IMR-90 (cell line): Measurements from ENCODE around the gene CWC22. TPM values are rescaled to one million over a fixed set of nuclear protein-coding genes. Genes with fewer than 3 reads are reported as not detected.

Source experiments
- ATAC-seq: fragments of 200-7000 bp; cut with Tn5 transposase; 2 replicates; pipeline ENCODE4 v1.9.1; 2020; ENCODE audit warnings: low read depth, mild to moderate bottlenecking, moderate library complexity
- BruUV-seq: library from RNA; stranded (reverse); fragments of 400-500 nt; replicated peaks from 2 replicates; lab custom pipeline; 2021; lab: Mats Ljungman, UMichigan
- CTCF ChIA-PET: fragments of 300-600 bp; formaldehyde crosslinking; extraction: SDS; loops from one replicate; lab custom pipeline; 2021; ENCODE audit warnings: antibody characterized with exemption; lab: Yijun Ruan, JAX
- POLR2A ChIA-PET: fragments of 300-600 bp; sonication (Branson Sonifier 250); formaldehyde crosslinking; loops from one replicate; lab custom pipeline; 2022; ENCODE audit warnings: antibody characterized with exemption; ENCODE audit not compliant: unreplicated experiment; lab: Charles Lee
- DNase-seq: peaks from one replicate; pipeline ENCODE4 v3.0.0; 2013
- H2AFZ ChIP-seq: replicated peaks from 2 replicates; pipeline ENCODE3; 2013; ENCODE audit warnings: low read length, mild to moderate bottlenecking; ENCODE audit not compliant: poor library complexity
- H2AK5ac ChIP-seq: 2 replicates; pipeline ENCODE4 v1.6.1; 2013; ENCODE audit warnings: low read depth, low read length, inconsistent platforms
- H2AK9ac ChIP-seq: replicated peaks from 2 replicates; pipeline ENCODE3; 2013; ENCODE audit warnings: mild to moderate bottlenecking, low read depth, low read length, moderate library complexity; ENCODE audit not compliant: poor library complexity
- H2BK120ac ChIP-seq: 2 replicates; pipeline ENCODE4 v1.6.1; 2013; ENCODE audit warnings: low read depth, low read length, inconsistent platforms
- H2BK15ac ChIP-seq: 3 replicates; pipeline ENCODE4 v1.6.1; 2013; ENCODE audit warnings: low read depth, low read length, inconsistent platforms
- H2BK20ac ChIP-seq: 2 replicates; pipeline ENCODE4 v1.6.1; 2013; ENCODE audit warnings: low read depth, mild to moderate bottlenecking, inconsistent platforms, low read length, moderate library complexity
- H2BK5ac ChIP-seq: 2 replicates; pipeline ENCODE4 v1.6.1; 2013; ENCODE audit warnings: mild to moderate bottlenecking, low read depth, low read length, inconsistent platforms; ENCODE audit not compliant: poor library complexity, severe bottlenecking
- H3K14ac ChIP-seq: replicated peaks from 2 replicates; pipeline ENCODE4 v1.6.1; 2013; ENCODE audit warnings: low read depth, low read length, inconsistent platforms
- H3K18ac ChIP-seq: 2 replicates; pipeline ENCODE4 v1.6.1; 2013; ENCODE audit warnings: low read depth, low read length, control low read depth
- H3K23ac ChIP-seq: 2 replicates; pipeline ENCODE4 v1.6.1; 2013; ENCODE audit warnings: low read depth, low read length, inconsistent platforms
- H3K27ac ChIP-seq: 2 replicates; pipeline ENCODE4 v1.5.1; 2013; ENCODE audit warnings: mild to moderate bottlenecking, control low read depth, low read length; ENCODE audit not compliant: insufficient read depth
- H3K27me3 ChIP-seq: 2 replicates; pipeline ENCODE4 v1.6.1; 2013; ENCODE audit warnings: low read length; ENCODE audit not compliant: control insufficient read depth, insufficient read depth
- H3K36me3 ChIP-seq: 2 replicates; pipeline ENCODE4 v1.6.1; 2013; ENCODE audit warnings: low read length, mixed read lengths; ENCODE audit not compliant: control insufficient read depth, insufficient read depth
- H3K4ac ChIP-seq: 2 replicates; pipeline ENCODE4 v1.6.1; 2013; ENCODE audit warnings: low read depth, low read length, inconsistent platforms
- H3K4me1 ChIP-seq: 2 replicates; pipeline ENCODE4 v1.6.1; 2013; ENCODE audit warnings: low read length, mixed read lengths; ENCODE audit not compliant: control insufficient read depth, insufficient read depth
- H3K4me2 ChIP-seq: 2 replicates; pipeline ENCODE4 v1.6.1; 2013; ENCODE audit warnings: low read depth, mild to moderate bottlenecking, control low read depth, low read length, moderate library complexity
- H3K4me3 ChIP-seq: 2 replicates; pipeline ENCODE4 v1.5.1; 2013; ENCODE audit warnings: low read depth, mild to moderate bottlenecking, control low read depth, low read length, moderate library complexity; ENCODE audit not compliant: insufficient read depth
- H3K56ac ChIP-seq: 2 replicates; pipeline ENCODE4 v1.6.1; 2013; ENCODE audit warnings: low read length, inconsistent platforms; ENCODE audit not compliant: insufficient read depth; ENCODE audit errors: extremely low read depth
- H3K79me1 ChIP-seq, 2 experiments: 2 replicates each; pipeline ENCODE4 v1.6.1; 2013; ENCODE audit warnings: low read length in 2 of 2, inconsistent platforms in 1 of 2, low read depth in 1 of 2
- H3K9ac ChIP-seq: 2 replicates; pipeline ENCODE4 v1.6.1; 2013; ENCODE audit warnings: low read depth, low read length, control low read depth
- H3K9me1 ChIP-seq: 2 replicates; pipeline ENCODE4 v1.6.1; 2013; ENCODE audit warnings: low read length, inconsistent platforms; ENCODE audit not compliant: insufficient read depth
- H3K9me3 ChIP-seq: 2 replicates; pipeline ENCODE4 v1.6.1; 2013; ENCODE audit warnings: low read length; ENCODE audit not compliant: control insufficient read depth, insufficient read depth
- H4K20me1 ChIP-seq: 2 replicates; pipeline ENCODE4 v1.6.1; 2013; ENCODE audit warnings: low read length, inconsistent platforms; ENCODE audit not compliant: insufficient read depth
- H4K5ac ChIP-seq: 2 replicates; pipeline ENCODE4 v1.6.1; 2013; ENCODE audit warnings: mild to moderate bottlenecking, low read depth, low read length, control low read depth
- H4K8ac ChIP-seq, 2 experiments: 2 replicates each; pipeline ENCODE4 v1.6.1; 2013; ENCODE audit warnings: low read depth in 2 of 2, low read length in 2 of 2, control low read depth in 1 of 2, inconsistent platforms in 1 of 2
- H4K91ac ChIP-seq: 2 replicates; pipeline ENCODE4 v1.6.1; 2013; ENCODE audit warnings: low read depth, low read length, inconsistent platforms; ENCODE audit not compliant: insufficient read depth
- BHLHE40 ChIP-seq: fragments of 150-350 bp; IDR thresholded peaks from 2 replicates; pipeline ENCODE4 v1.6.1; 2016; ENCODE audit warnings: mild to moderate bottlenecking, low read depth, low read length
- CEBPB ChIP-seq: IDR thresholded peaks from 2 replicates; pipeline ENCODE4 v1.6.1; 2012; ENCODE audit warnings: low read depth, low read length, improper control_type of control experiment
- CHD1 ChIP-seq: IDR thresholded peaks from 2 replicates; pipeline ENCODE4 v1.6.1; 2012; ENCODE audit warnings: low read depth, low read length, improper control_type of control experiment
- CTCF ChIP-seq: conservative IDR thresholded peaks from 2 replicates; pipeline ENCODE4 v1.5.1; 2012; ENCODE audit warnings: mild to moderate bottlenecking, low read depth, low read length, improper control_type of control experiment
- FOS ChIP-seq: fragments of 150-350 bp; IDR thresholded peaks from 2 replicates; pipeline ENCODE4 v1.6.1; 2016; ENCODE audit warnings: low read depth, low read length
- MAFK ChIP-seq: IDR thresholded peaks from 2 replicates; pipeline ENCODE4 v1.6.1; 2012; ENCODE audit warnings: low read depth, low read length, improper control_type of control experiment
- MAZ ChIP-seq: IDR thresholded peaks from 2 replicates; pipeline ENCODE4 v1.6.1; 2012; ENCODE audit warnings: low read depth, mild to moderate bottlenecking, low read length, improper control_type of control experiment, moderate library complexity, borderline replicate concordance
- MXI1 ChIP-seq: IDR thresholded peaks from 2 replicates; pipeline ENCODE4 v1.6.1; 2012; ENCODE audit warnings: low read depth, mild to moderate bottlenecking, low read length, moderate library complexity, borderline replicate concordance
- NFE2L2 ChIP-seq: fragments of 150-350 bp; IDR thresholded peaks from 2 replicates; pipeline ENCODE4 v1.6.1; 2016; ENCODE audit warnings: low read depth, mild to moderate bottlenecking, low read length
- POLR2A ChIP-seq: IDR thresholded peaks from 2 replicates; pipeline ENCODE4 v1.6.1; 2012; ENCODE audit warnings: mild to moderate bottlenecking, low read depth, low read length
- RAD21 ChIP-seq: IDR thresholded peaks from 2 replicates; pipeline ENCODE4 v1.6.1; 2012; ENCODE audit warnings: low read length, improper control_type of control experiment
- RCOR1 ChIP-seq: IDR thresholded peaks from 2 replicates; pipeline ENCODE4 v1.6.1; 2012; ENCODE audit warnings: mild to moderate bottlenecking, low read length, improper control_type of control experiment; ENCODE audit not compliant: insufficient replicate concordance
- RFX5 ChIP-seq: IDR thresholded peaks from 2 replicates; pipeline ENCODE4 v1.8.0; 2012; ENCODE audit warnings: low read depth, mild to moderate bottlenecking, low read length, moderate library complexity
- SMC3 ChIP-seq: fragments of 150-350 bp; IDR thresholded peaks from 2 replicates; pipeline ENCODE4 v1.6.1; 2016; ENCODE audit warnings: low read depth, mild to moderate bottlenecking, antibody characterized with exemption, low read length, moderate library complexity
- USF2 ChIP-seq: fragments of 150-350 bp; IDR thresholded peaks from 2 replicates; pipeline ENCODE4 v1.6.1; 2017; ENCODE audit warnings: mild to moderate bottlenecking, antibody characterized with exemption, low read length, low read depth
- WGBS, 2 experiments: methylation state at CpG; one replicate each; pipeline versions ENCODE4 v1.1.5 to v1.1.7; 2013; ENCODE audit warnings: missing lambda C conversion rate in 2 of 2; ENCODE audit not compliant: insufficient read length in 1 of 2; ENCODE audit errors: extremely low coverage in 2 of 2; 5-methylcytosine and 5-hydroxymethylcytosine counted together
- dilution Hi-C: fragments of 300-500 bp; cut with HindIII; formaldehyde crosslinking; loops from one replicate; pipeline ENCODE4 v1.14.3; 2018; ENCODE audit warnings: low sequenced_read_pairs; ENCODE audit not compliant: unreplicated experiment
- in situ Hi-C: fragments of 300-500 bp; cut with MboI; formaldehyde crosslinking; loops from 3 replicates; pipeline ENCODE4 v1.14.3; 2019; ENCODE audit warnings: low sequenced_read_pairs, inconsistent platforms, mixed read lengths
- intact Hi-C: fragments of 100-400 bp; cut with micrococcal nuclease; formaldehyde crosslinking; loops from 2 replicates; pipeline ENCODE4 v1.10.0; 2022
- polyA plus RNA-seq, 3 experiments: library from polyadenylated mRNA; depleted of rRNA; stranded (reverse); fragments of >200 nt; gene quantifications; 2 replicates each; pipeline ENCODE4 v1.2.3, GENCODE V29; 2012; ENCODE audit warnings: low replicate concordance in 1 of 3
- total RNA-seq: library from RNA; depleted of rRNA; stranded (reverse); fragments of >200 nt; gene quantifications from 2 replicates; pipeline ENCODE4 v1.2.3, GENCODE V29; 2012
- TF ChIP-seq, protein P1 (sequence below): fragments of 150-350 bp; IDR thresholded peaks from 2 replicates; pipeline ENCODE4 v1.6.1; 2016; ENCODE audit warnings: low read depth, mild to moderate bottlenecking, low read length, moderate library complexity, borderline replicate concordance

Gene CWC22
- total and polyA plus RNA-seq, 2 of the 4 experiments (the other 2 are of a cell fraction), result 4.5 to 17.9 TPM

- H3K4ac ChIP-seq, result no peak overlapping the region
- H3K27ac ChIP-seq, result no peak overlapping the region
- no peaks in the 10 kb centered on the region for H3K36me3 ChIP-seq
- no CpG with 5 or more reads among the region's 3 CpGs for WGBS, 2 experiments
- no peak overlapping the region for H3K9ac ChIP-seq
- ChIA-PET CTCF (no interaction called here), POLR2A (no interaction called here)
- no peak overlapping the region for H2BK5ac ChIP-seq
- no peak overlapping the region for H2BK120ac ChIP-seq
- DNase-seq (no peak), ATAC-seq (no peak)
- intact Hi-C loops, result no loop called here
- no peak overlapping the region for H4K91ac ChIP-seq
- no peaks in the 10 kb centered on the region for H3K79me1 ChIP-seq
- H2AFZ ChIP-seq, result no peak overlapping the region
- TF ChIP-seq POLR2A, result no peak
- TF ChIP-seq BHLHE40, result no peak
- TF ChIP-seq, protein P1, sequence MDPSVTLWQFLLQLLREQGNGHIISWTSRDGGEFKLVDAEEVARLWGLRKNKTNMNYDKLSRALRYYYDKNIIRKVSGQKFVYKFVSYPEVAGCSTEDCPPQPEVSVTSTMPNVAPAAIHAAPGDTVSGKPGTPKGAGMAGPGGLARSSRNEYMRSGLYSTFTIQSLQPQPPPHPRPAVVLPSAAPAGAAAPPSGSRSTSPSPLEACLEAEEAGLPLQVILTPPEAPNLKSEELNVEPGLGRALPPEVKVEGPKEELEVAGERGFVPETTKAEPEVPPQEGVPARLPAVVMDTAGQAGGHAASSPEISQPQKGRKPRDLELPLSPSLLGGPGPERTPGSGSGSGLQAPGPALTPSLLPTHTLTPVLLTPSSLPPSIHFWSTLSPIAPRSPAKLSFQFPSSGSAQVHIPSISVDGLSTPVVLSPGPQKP, result no peak
- TF ChIP-seq CTCF, result no peak
- no peak for TF ChIP-seq MXI1
- TF ChIP-seq RFX5, result no peak
- TF ChIP-seq CHD1, result no peak
- no peak for TF ChIP-seq SMC3
- no peak for TF ChIP-seq USF2
- no peak for TF ChIP-seq RCOR1
- TF ChIP-seq CEBPB, result no peak
- no peak for TF ChIP-seq NFE2L2
- TF ChIP-seq MAZ, result no peak
- no peak for TF ChIP-seq RAD21
- no peak for TF ChIP-seq FOS
- no peak for TF ChIP-seq MAFK
- no peak overlapping the region for H2AK5ac ChIP-seq
- H3K23ac ChIP-seq, result no peak overlapping the region
- no peak overlapping the region for H3K4me2 ChIP-seq
- no peak overlapping the region for H3K56ac ChIP-seq
- H3K4me1 ChIP-seq, result no peaks in the 10 kb centered on the region
- H3K27me3 ChIP-seq, result no peaks in the 10 kb centered on the region
- in situ Hi-C loops, result no loop called here
- H4K8ac ChIP-seq, result no peak overlapping the region
- H3K9me3 ChIP-seq, result no peaks in the 10 kb centered on the region
- H3K9me1 ChIP-seq, result no peaks in the 10 kb centered on the region
- H4K5ac ChIP-seq, result no peak overlapping the region
- H3K18ac ChIP-seq, result no peak overlapping the region
- H3K4me3 ChIP-seq, result no peak overlapping the region
- H4K20me1 ChIP-seq, result no peaks in the 10 kb centered on the region
- no peak overlapping the region for H3K14ac ChIP-seq
- no peak overlapping the region for H2BK20ac ChIP-seq
- no peak overlapping the region for H2BK15ac ChIP-seq
- BruUV-seq, result no TSS peak
- dilution Hi-C loops, result no loop called here
- no peak overlapping the region for H2AK9ac ChIP-seq
Observed at GRCh38 chr2:179931502-179931901, 75.6 kb downstream of the CWC22 start.
